NCI-H2196 treated with DMSO at 0.1 percent for 48 hours (cell line): ENCODE measurements around the gene TRMU.

Experiments
- DNase-seq: peaks from one replicate; lab custom pipeline; 2025; ENCODE audit not compliant: unreplicated experiment; lab: John Stamatoyannopoulos, UW

TRMU gene

DNA sequence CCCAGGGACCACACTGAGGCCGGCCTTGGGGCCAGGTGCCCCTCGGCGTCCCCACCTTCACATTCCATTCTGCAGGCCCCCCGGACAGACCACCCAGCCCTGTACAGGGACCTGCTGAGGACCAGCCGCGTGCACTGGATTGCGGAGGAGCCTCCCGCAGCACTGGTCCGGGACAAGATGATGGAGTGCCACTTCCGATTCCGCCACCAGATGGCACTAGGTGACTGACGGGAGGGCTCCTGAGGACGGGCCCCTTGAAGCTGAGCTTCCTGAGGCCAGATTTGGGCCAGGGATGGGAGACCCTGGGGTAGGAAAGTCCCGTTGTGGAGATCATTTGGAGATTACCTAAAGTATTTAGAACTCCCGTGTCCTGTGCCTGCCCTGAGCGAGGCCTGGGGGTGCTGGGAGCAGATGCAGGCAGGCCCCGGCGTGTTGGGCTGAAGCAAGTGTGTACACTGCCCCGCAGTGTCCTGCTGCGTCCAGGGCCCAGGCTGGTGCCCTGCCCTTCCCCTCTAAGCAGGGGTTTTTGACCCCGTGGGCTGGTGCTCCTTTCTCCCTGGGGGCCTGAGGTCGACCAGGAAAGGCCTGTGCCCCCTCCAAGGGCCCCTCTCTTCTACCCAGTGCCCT is 20.0 kb downstream of the TRMU start:
- peak; percentile 4 for DNase-seq

DNA sequence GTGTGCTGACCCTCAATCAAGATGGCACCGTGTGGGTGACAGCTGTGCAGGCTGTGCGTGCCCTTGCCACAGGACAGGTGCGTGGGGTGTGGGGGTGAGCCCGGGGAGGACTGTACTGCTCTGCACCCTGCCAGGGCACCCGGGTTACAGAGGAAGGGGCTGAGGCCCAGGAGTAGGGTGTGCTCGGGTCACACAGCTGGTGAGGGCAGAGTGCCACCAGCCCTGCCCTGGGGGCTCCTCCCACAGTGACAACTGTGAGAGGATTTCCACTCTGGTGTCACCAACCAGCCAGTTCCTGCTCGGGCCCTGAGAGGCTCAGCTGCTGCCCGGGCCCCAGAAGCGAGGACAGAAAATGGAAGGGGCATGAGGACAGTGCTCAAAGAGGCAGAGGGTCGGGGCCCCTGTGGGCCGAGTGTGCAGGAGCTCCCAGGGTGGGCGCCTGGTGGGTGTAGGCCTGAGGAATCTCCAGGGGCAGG is 20.5 kb downstream of the TRMU start:
- DNase-seq, result no peak

DNA sequence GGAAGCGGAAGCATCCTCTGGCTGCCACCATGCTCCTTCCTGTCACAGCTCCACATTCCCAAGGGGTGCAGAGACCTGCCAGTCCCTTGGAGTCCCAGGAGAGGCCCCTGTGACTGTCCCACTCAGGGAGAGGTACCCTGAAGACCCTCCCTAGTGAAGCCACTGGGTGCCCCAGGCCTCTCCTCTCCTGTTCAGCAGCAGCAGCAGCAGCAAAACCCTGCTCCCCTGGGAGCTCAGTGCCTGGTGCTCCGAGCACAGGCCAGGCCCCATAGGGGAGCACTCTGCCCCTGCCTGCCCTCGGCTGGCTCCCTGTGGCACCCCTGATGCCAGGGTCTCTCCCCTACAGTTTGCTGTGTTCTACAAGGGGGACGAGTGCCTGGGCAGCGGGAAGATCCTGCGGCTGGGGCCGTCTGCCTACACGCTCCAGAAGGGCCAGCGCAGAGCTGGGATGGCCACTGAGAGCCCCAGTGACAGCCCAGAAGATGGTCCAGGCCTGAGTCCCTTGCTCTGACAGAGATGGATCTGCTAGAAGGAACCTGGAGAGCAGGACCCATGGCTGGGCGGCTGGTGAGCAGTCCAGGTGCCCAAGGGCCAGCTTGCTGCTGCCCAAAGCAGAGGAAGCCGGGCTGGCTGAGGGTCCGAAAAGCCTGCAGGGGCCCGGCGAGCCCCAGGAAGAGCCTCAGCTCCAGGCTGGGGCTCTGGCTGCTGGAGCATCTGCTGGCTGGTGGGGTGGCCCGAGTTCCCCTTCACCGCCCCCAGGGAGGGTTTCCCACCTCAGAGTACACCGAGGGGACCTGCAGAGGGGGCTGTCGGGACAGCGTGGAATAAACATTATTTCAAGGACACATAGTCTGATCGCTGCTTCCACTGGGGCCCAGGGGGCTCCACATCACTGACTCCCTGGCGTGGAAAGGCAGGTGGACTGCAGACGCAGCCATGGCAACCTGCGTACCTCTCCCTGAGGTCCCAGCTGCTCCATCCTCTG is 21.3 kb downstream of the TRMU start:
- DNase-seq, result no peak

DNA sequence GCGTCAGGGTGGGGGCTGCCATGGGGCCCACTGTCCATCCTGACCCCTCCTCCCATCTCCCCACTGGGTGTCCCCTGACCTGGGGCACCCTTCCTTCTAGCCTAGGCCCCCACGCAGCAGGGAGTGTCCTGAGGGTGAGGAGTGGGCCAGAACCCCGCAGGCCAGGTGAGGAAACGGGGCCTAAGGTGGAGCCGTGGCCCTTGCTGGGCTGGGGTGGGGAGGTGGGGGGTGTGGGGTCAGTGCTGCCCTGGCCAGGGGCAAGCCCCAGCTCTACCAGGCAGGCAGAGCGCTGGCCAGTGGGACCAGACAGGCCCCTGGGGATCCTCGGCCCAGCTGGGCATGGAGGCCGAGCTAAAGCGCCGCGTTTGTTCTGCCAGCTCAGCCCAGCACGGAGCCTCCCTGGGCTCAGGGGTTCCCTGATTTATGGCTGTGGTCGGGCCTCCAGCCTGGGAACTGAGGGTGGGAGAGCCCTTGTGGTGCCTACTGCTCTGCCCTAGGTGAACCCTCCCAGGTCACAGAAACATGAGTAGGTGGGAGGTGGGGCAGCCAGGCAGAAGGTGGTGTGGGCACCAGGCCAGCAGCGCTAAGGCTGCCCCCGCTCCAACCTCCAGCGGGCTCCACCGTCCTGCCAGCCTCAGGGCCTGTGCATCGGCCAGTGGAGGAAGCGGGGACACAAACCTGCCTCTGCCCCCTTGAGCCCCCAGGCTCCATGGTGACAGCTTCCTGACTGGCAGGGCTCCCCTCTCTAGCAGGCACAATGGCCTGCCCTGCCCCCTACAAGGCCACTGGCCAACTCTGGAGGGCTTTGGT is 22.4 kb downstream of the TRMU start:
- DNase-seq, result no peak

DNA sequence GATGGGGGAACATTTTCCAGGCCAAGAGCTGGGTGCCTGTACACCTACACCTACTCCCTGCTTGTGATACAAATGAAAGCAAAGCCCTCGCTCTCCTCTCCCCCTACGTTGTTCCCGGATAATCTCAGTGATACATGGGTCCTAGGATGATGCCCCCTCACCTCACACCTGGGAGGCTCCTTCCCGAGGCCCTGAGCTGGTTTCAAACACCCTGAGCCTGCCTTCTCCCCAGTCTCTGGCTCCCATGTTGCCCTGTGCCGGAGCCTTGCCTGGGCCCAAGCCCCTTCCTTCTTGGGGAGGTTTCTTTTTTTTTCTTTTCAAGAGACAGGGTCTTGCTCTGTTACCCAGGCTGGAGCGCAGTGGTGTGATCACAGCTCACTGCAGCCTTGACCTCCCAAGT is 23.3 kb downstream of the TRMU start:
- DNase-seq, result no peak

DNA sequence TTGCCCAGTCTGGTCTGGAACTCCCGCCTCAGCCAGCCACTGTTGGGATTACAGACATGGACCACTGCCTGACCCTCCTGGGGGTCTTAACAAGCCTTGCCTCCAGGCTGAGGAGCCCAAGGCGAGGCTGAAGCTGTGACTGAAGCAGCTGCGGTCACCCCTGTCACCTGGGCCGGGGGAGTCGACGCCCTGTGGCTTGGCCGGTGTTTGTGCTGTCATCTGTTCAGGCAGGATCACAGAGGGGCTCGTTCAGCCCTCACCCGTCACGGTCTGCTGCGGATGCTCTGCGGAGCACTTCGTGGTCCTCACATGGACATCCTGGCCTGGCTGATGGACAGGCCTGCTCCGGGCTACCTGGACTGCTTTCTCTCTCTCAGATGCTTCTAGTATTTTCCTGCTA is 23.8 kb downstream of the TRMU start:
- DNase-seq, result no peak

DNA sequence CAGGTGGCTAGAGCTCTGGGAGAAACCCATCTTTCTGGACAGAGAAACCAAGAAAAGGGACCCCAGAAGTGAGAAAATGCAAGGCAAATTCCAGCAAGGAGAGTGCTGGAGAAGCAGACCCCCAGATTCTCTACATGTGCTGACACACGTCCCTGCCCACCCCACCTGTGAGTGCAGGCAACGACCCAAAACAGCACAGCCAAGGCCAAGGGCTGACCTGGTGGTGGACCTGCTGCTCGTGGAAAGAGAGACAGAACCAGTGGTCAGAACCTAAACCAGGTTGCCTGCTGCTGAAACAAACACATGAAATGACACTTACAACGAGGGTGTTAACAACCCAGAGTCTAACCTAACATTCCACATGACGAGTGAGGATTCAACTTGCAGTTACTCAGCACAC is 24.6 kb downstream of the TRMU start:
- DNase-seq, result no peak

DNA sequence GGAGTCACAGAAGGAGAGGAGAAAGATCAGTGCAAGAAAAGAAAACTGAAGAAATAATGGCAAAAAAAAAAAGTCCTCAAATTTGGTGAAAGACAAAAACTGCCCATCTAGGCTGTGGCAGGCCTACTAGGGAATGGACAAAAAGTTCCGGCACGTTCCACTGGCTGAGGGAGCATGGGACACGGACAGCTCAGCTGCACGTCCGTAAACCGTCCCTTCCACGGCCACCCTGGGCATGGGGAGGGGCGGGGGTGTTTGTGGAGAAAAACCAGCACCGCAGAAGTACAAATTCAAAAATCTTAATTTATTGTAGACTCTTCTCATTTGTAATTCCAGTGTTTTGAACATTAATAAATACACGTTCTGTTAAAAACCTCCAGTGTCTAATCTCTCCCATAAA is 25.4 kb downstream of the TRMU start:
- no peak for DNase-seq

DNA sequence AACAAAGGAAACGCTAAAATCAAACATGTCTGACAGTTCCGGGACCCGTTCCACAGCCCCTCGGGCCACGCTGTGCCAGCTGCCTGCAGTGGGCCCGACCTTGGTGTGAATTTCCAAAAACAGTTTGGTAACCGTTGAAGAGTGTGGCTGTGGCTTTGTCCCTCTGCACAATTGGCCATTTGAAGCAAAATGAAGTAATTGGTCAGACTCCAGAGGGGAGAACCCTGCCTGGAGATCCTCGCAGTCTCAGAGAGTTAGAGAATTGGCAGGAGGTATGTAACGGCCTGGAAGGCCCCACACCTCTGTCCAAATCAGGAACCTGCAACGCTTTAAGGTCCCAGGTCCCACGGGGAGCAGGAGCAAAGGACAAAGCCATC is 26.3 kb downstream of the TRMU start:
- DNase-seq, result no peak

DNA sequence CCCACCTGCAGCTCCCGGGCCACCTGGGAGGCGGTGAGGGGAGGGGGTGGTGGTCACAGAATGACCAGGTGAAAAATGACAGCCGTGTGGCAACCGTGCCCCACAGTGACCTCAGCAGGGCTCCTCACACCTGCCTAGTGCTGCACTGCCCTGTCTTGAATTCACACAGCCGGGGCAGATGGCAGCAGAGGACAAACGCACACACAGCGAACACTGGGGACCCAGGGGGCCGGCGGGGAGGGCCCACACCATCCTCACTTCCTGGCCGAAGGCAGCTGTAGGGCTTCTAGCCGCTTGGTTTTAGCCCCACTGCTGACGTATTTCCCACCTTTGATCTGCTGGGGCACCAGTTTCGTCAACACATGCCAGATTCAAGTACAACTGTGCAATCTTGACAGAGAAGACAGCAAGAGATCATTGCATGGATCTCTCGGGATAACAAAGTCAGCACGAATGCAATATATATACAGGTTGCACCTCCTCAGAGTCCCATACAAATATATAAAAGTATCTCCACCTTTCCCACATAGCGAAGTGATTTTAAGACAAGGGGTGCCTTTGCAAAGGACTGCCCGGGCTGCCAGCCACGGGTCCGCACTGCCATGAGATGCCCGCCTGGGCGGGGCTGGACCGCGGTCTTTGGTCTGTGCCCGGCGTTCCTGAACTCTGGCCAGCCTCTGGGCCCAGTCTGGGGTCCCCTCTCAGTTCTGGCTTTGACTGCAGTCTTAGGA is 26.9 kb downstream of the TRMU start:
- no peak for DNase-seq

DNA sequence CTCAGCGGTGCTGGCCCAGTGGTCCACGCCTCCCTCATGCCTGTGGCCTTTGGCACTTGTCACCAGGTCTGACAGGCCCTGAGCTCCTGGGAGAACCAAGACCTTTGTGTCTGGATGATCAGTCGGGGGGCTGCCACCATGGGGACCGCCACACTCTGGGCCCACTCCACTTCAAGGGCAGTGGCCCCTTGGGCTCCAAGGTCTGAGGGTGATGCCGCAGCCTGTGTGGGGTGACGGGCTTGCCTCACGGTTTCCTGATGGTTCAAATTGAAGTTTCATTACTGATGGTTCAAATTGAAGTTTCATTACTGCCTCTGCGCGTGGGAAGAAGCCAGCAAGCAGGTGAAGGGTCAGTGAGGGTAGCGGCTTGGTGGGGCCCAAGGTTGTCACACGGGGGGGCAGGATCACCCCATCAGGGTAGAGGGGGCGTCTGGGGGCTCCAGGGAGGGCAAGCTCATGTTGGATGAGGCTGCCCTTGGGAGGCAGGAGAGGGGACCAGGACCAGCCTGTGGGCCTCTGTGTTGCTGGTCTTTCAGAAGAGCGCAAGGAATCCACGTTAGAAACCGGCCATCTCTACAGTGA is 27.5 kb downstream of the TRMU start:
- no peak for DNase-seq

DNA sequence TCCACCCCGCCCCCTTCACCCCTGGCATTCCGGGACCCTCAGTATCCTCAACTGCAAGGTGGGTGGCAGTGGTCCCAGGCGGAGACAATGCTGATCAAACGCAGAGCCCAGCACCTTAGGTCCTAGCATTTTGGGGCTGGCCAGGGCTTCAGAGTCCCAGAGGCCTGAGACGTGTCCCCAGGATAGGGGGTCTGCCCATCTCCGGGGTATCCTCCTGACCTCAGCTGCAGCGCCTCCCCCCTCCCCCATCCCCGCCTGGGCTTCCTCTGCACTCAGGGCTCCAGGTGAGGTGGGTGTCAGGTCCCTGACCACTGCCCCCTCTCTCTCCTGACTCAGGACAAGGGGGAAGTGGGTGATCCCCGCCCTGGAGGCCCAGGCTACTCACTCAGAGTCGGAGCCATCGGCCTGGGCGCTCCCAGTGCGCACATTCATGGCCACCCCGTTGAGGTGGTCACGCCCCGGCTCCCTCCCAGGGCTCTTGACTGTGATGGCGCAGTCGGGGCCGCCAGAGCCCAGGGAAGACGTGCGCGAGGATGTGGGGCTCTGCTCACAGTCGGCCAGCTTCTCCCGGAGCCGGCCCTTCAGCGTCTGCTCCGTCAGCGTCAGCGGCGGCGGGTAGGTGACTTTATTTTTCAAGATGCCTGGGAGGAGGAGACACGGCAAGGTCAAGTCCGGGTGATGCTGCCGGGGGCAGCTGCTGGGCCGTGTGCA is 28.3 kb downstream of the TRMU start:
- DNase-seq, result no peak

DNA sequence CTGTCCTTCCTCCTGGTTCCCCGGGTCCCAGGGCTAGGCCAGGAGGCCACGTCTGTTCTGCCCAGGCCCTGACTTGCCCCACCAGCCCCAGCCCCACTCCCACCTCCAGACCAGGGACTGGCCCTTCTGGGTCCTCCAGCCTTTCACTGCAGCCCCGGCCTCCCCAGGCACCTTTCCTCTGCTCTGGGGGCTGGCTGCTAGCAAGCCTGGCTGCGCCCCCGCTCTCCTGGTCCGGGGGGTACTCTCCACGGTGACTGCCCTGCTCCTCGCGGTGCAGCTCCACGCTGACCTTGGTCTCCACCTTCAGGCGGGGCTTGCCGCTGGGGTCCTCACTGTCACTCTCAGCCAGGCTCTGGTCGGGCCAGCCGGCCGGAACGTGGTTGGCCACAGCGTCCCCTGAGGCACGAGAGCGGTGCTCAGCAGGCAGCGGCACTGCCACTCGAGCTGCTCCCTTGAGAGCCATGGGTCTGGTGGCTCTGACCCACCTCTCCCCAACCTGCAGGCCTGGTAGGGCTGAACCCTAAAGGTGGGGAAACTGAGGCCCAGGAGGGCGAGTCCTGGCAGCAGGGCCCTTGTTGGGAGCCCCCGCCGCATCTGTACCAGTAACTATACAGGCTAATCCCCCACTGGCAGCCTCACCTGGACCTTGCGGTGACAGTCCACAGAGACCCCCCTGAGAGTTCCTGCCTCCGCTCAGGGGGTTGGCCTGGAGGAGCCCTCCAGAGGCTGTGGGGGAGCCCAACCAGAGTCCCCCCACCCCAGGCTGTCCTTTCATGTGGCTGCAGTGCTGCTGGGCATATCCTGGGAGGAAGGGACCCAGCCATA is 29.0 kb downstream of the TRMU start:
- DNase-seq, result no peak

DNA sequence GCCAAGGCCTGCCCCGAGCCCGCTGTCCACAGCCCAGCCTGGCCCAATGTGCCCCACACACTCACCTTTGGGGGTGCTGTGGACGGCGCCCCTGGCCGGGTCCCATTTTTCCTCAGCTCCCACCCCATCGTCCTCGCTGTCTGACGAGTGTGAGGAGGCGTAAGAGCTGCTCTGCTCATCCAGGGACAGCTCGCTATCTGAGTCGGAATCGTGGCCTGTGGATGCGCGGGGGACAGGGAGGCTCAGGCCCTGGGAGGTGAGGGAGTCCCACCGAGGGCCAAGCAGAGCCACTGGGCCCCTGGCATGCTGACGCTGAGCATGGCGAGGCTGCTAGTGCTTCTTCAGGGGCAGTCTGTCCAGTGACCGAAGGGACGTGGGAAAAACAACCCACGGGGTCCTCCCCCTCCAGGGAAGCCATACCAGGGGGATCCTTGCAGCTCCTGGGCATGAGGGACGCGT is 29.7 kb downstream of the TRMU start:
- DNase-seq, result no peak

DNA sequence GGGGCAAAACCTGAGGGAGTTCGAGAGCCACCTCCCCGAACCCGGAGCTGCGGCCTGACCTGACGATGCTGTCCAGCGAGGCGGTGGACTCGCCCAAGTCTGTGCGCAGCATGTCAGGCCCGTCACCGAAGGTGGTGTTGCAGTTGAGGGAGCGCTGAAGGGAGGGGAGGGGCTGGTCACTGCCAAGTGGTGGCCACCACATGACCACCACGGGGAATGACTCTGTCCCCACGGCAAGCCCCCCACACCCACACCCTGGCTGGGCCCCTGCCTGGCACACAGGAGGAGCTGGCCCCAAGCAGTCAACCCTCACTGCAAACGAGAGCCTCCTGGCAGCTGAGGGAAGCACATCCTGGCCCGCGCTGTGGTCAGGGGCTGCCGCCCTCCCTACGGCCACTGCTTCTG is 30.8 kb downstream of the TRMU start:
- no peak for DNase-seq

DNA sequence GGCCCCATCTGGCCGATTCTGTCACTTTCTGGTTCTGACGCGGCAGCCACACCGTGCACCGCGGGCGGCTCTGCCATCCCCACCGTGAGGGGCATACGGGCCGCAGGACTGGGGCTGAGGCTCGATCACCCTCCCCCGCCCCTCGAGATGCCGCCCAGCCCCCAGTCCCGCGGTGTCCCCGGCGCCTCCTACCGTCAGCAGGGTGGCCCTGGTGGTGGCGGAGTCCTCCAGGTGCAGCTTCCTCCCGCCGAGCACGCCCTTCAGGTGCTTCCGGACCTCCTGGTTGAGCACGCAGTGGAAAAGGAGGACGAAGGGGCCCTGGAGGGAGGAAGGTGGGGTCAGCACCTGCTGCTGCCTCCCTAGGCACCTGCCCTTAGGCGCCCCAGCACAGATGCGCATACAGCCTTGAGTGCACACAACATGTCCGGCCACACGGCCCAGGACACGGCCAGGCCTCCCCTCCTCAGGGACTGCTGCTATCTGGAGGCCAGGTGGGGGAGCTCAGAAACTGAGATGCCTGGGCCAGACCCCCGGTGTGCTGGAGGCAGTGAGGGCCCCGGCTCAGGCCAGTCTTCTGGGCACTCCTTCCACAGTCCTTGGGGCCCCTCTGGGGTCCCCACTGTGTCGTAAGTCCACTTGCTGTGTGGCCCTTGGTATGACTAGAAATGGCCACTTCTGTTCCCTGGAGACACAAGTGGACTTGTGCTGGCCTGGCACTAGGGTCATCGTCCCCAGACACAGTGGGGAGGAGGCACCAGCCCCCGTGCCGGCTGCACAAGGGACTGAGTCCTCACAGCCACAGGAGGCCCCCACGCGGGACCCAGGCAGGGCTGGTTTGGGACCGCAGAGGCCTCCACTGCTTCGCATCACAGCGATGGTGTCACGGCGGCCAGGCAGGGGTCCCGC is 31.5 kb downstream of the TRMU start:
- DNase-seq, result no peak

DNA sequence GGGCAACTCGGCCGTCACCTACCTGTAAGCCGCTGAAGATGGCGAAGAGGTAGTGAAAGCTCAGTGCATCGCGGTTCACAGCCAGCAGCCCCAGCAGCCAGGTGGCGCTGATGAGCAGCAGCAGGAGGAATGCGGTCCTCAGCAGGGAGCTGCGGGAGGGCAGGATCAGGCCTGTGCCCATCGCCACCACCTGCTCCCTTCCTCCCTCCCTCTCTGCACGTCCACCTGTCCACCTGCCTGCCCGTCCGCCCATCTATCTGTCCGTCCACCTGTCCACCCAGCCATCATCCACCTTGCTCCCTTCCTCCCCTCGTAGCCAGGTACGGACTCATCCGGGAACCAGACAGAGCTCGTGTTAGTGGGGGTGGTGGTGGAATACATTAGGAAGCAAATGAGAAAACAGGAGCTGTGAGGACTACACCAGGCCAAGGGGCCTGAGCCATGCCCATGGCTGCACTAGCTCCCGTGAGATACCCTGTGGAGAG is 32.2 kb downstream of the TRMU start:
- DNase-seq, result peak; percentile 10

DNA sequence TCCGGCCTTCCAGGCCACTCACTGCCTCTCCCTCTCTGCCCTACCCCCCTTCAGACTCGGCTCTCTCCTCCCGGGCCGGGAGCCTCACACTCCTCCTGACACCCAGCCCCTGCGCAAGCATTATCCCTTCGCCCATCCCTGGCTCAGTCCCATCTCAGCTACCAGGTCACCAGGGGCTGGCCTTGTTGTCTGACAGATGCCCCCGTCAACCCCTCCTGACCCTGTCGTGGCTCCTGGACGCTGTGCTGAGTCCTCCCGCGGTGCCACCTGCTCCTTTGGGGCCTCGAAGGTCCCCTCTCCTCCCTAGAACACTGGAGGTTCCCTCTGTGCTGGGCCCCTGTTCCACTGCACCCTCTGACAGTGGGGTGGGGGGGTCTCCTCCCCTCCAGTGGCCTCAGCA is 32.9 kb downstream of the TRMU start:
- DNase-seq, result no peak
